ENCODE results near the gene ECHS1.
"Not testable (repeated sequence)": the region's sequence is repeated elsewhere in the genome, so short reads cannot be mapped to it uniquely, and the experiment has no call there.

The ECHS1 gene

DNA sequence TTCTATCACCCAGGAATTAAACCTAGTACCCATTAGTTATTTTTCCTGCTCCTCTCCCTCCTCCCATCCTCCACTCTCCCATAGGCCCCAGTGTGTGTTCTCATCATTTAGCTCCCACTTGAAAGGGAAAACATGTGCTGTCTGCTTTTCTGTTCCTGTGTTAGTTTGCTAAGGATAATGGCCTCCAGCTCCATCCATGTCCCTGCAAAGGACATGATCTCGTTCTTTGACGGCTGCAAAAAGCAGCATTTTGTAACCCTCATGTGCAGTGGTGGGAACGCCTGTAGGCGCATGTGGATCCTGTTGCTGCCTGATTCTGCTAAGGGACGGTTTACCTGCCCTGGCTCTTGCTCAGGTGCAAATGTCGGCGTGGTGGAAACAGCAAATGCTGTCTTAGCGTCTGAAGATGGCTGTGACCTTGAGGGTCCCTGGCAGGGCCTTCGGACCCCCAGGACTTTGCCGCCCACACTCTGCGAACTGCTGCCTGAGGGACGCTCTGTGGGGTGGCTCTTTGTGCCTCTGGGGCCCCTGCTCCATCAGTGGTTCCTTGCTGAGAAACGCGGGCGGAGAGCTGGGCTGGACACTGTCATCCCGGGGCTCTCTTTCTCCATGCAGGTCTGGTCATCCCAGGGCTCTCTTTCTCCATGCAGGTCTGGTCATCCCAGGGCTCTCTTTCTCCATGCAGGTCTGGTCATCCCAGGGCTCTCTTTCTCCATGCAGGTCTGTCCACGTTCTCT is 15.2 kb upstream of the ECHS1 start:
- ChIA-PET POLR2A (no interaction called here), CTCF (interaction anchor here (0.9 to 2.5 kb wide), 5 partner anchors 11 to 58 kb away, joined by 3 to 12 read pairs (median 4); partner anchors contain the start of genes ECHS1 and PAOX)
- DNase-seq (ENCODE audit: extremely low spot score) = no peak
- TF ChIP-seq, protein P1, sequence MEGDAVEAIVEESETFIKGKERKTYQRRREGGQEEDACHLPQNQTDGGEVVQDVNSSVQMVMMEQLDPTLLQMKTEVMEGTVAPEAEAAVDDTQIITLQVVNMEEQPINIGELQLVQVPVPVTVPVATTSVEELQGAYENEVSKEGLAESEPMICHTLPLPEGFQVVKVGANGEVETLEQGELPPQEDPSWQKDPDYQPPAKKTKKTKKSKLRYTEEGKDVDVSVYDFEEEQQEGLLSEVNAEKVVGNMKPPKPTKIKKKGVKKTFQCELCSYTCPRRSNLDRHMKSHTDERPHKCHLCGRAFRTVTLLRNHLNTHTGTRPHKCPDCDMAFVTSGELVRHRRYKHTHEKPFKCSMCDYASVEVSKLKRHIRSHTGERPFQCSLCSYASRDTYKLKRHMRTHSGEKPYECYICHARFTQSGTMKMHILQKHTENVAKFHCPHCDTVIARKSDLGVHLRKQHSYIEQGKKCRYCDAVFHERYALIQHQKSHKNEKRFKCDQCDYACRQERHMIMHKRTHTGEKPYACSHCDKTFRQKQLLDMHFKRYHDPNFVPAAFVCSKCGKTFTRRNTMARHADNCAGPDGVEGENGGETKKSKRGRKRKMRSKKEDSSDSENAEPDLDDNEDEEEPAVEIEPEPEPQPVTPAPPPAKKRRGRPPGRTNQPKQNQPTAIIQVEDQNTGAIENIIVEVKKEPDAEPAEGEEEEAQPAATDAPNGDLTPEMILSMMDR (IDR thresholded peaks at IDR 0.05; ENCODE audit: control extremely low read depth, extremely low read depth, low read depth, missing control alignments) = no peak

DNA sequence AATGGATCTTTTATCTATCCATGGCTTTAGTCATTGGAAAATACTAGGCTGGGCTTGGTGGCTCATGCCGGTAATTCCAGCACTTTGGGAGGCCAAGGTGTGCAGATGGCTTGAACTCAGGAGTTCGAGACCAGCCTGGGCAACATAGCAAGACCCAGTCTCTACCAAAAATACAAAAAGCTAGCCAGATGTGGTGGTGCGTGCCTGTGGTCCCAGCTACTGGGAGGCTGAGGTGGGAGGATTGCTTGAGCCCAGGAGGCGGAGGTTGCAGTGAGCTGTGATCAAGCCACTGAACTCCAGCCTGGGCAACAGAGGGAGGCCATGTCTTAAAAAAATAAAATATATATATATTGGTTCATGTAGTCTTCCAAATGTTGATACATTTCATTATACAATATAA is 13.8 kb upstream of the ECHS1 start:
- POLR2A ChIA-PET; CTCF ChIA-PET; DNase-seq (ENCODE audit: extremely low spot score): not testable (repeated sequence)

DNA sequence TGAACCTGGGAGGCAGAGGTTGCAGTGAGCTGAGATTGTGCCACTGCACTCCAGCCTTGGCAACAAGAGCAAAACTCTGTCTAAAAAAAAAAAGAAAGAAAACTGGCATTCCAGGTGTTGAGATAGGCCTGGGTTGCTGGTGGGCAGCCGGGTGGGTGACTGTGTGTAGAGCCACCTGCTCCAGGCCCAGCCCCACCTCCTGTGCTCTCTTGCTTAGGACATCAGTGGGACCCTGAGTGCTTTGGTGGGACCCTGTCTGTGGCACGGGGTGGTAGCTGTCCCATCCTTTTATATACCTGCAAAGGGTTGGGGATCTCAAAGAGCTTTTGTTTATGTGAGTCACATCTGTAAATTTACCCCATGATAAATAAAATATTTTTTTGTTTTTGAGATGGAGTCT is 12.1 kb upstream of the ECHS1 start:
- POLR2A ChIA-PET = no interaction called here
- TF ChIP-seq, protein P1 (IDR thresholded peaks at IDR 0.05; ENCODE audit: control extremely low read depth, extremely low read depth, low read depth, missing control alignments) = no peak
- no peak for DNase-seq (ENCODE audit: extremely low spot score)
- CTCF ChIA-PET = interaction anchor here (1.2 kb wide), 1 partner anchor 26 kb away, joined by 4 read pairs; no protein-coding TSS in a partner anchor

DNA sequence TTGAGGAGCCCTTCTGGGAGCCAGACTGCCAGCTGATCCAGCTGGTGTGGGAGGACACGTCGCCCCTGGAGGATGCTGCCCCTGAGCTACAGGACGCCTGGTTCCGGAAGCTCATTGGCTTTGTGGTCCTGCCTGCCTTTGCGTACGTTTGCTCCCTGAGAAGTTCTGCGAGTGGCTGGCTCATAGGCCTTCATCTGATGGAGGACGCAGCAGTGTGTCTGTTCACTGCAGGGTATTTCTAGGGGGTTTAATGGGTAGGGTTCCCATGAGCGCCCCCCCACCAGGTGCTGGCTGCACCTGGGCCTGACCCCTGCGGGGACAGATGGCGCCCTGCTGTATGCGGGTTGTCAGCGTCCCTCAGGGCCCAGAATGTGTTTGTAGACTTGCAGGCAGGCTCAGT is 10.9 kb upstream of the ECHS1 start:
- ChIA-PET POLR2A (no interaction called here), CTCF (interaction anchor here (2.1 kb wide), 1 partner anchor 55 kb away, joined by 5 read pairs; no protein-coding TSS in a partner anchor)
- DNase-seq (ENCODE audit: extremely low spot score) = no peak
- TF ChIP-seq, protein P1 (IDR thresholded peaks at IDR 0.05; ENCODE audit: control extremely low read depth, extremely low read depth, low read depth, missing control alignments) = no peak

DNA sequence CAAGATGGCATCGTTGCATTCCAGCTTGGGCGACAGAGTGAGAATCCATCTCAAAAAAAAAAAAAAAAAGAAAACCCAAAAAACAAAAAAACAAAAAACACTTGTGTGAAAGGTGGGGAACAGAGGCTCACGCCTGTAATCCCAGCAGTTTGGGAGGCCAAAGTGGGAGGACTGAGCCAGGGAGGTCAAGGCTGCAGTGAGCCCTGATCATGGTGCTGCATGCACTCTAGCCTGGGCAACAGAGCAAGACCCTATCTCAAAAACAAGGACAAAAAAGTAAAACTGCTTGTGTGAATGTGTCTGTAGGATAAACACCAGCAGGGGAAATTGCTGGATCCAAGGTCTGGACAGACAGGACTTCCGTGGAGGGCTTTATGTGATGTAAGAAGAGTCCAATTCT is 10.4 kb upstream of the ECHS1 start:
- TF ChIP-seq, protein P1 (IDR thresholded peaks at IDR 0.05; ENCODE audit: control extremely low read depth, extremely low read depth, low read depth, missing control alignments) = no peak
- CTCF ChIA-PET = interaction anchor here (2.1 kb wide), 1 partner anchor 55 kb away, joined by 5 read pairs; no protein-coding TSS in a partner anchor
- POLR2A ChIA-PET = no interaction called here
- DNase-seq (ENCODE audit: extremely low spot score) = no peak

DNA sequence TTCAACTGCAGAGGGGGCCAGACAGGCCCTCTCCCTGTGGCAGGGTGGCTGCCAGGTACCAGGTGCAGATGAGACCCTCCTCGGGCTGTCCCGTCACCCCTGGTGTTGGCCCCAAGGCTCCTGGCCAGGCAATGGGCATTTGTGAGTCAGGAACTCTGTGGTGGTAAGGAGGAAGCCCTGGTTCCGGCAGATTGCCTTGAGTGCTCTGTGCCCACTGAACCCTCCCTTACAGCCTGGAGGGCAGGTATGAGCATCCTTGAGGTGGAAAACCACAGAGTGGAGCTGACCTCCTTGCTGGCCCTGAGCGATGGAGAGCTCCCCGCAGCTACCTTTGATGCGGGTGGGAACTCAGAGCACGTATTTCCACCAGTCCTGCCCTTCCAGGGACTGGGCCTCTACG is 7.9 kb upstream of the ECHS1 start:
- TF ChIP-seq, protein P1 (IDR thresholded peaks at IDR 0.05; ENCODE audit: control extremely low read depth, extremely low read depth, low read depth, missing control alignments) = no peak
- ChIA-PET CTCF (interaction anchor here (0.9 to 1.4 kb wide), 2 partner anchors 10 to 20 kb away, joined by 3 read pairs; no protein-coding TSS in a partner anchor), POLR2A (no interaction called here)
- DNase-seq (ENCODE audit: extremely low spot score) = no peak

Data from GM10248 (cell line).